Upper lobe of left lung (tissue), 4 donors: ENCODE results near the gene VWA8.

Experiments
- POLR2A ChIP-seq, 4 donors: fragments of 450-650 bp; IDR thresholded peaks; one replicate each; pipeline ENCODE4 v1.5.1; 2016 to 2017; ENCODE audit warnings: antibody characterized with exemption in 4 of 4, mild to moderate bottlenecking in 2 of 4
- TF ChIP-seq, protein P1 (sequence below), 6 experiments: fragments of 450-650 bp in 4 of 6; fragments of 200-600 bp in 2 of 6; sonication (generic) in 2 of 6; IDR thresholded peaks; one replicate each; pipeline ENCODE4 v1.5.1; 2016 to 2019; ENCODE audit warnings: antibody characterized with exemption in 6 of 6

DNA sequence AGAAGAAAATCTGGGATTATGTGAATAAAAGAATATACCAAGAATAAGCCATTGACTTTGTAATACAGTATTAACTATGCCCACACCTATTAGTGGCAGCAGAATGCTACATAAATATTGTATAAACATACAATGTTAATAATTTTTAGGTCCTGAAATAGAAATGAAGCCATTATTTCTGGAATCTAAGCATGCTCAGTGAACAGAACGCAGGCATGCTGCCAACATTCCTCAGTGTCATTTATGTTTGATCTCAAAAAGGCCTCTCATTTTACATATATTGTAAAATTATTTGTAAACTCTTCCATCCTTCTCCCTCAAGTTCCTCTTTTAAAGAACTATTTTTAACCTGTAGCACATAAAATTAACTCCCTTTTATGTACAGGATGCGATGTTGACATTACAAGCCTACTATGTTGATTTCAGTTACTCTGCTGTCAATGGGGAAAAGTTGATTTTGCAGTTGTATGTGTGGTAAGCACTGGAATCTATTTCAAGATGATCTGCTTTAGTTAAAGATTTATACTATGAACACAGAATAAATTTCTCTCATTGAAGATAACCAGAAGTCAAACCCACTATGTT is 118.8 kb downstream of the VWA8 start:
- TF ChIP-seq, protein P1, sequence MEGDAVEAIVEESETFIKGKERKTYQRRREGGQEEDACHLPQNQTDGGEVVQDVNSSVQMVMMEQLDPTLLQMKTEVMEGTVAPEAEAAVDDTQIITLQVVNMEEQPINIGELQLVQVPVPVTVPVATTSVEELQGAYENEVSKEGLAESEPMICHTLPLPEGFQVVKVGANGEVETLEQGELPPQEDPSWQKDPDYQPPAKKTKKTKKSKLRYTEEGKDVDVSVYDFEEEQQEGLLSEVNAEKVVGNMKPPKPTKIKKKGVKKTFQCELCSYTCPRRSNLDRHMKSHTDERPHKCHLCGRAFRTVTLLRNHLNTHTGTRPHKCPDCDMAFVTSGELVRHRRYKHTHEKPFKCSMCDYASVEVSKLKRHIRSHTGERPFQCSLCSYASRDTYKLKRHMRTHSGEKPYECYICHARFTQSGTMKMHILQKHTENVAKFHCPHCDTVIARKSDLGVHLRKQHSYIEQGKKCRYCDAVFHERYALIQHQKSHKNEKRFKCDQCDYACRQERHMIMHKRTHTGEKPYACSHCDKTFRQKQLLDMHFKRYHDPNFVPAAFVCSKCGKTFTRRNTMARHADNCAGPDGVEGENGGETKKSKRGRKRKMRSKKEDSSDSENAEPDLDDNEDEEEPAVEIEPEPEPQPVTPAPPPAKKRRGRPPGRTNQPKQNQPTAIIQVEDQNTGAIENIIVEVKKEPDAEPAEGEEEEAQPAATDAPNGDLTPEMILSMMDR (IDR thresholded peaks at IDR 0.05), result no peak
- no peak for TF ChIP-seq POLR2A (IDR thresholded peaks at IDR 0.05)
